ENCODE data around the gene MCM10.

- TF ChIP-seq REST (IDR thresholded peaks at IDR 0.05; ENCODE audit: insufficient replicate concordance, low read depth) (no peak), POLR2AphosphoS5 (IDR thresholded peaks at IDR 0.05; ENCODE audit: low read depth) (no peak), CTCF (IDR thresholded peaks at IDR 0.05; ENCODE audit: insufficient read depth, low read length) (no peak)
These were observed 3.8 kb downstream of the MCM10 start for GRCh38 chr10:13165177-13165576.

All from HL-60 (cell line).